GM19463 (cell line): ENCODE data around the gene PLA2G2A.
"Not testable (repeated sequence)": the region's sequence is repeated elsewhere in the genome, so short reads cannot be mapped to it uniquely, and the experiment has no call there.

Experiments
- ATAC-seq: cut with Tn5 transposase; IDR thresholded peaks from one replicate; pipeline ENCODE4 v1.9.1; 2021; ENCODE audit warnings: mild to moderate bottlenecking, moderate library complexity; ENCODE audit not compliant: unreplicated experiment

Gene PLA2G2A

GRCh38 chr1:19934336-19934735 lies 45.1 kb downstream of the PLA2G2A start:
- no peak for ATAC-seq

- ATAC-seq: no peak
Measured at GRCh38 chr1:19932866-19933265, 46.6 kb downstream of the PLA2G2A start.

- not testable (repeated sequence) for ATAC-seq
Measured at GRCh38 chr1:19927130-19927421, 52.3 kb downstream of the PLA2G2A start.

- ATAC-seq: no peak
Measured at GRCh38 chr1:19926296-19927129, 52.9 kb downstream of the PLA2G2A start.
